K562 (cell line): Measurements from ENCODE around the gene CEP20. TPM values are rescaled to one million over a fixed set of nuclear protein-coding genes. Genes with fewer than 3 reads are reported as not detected.

Experiments
- ATF3 ChIP-seq, 2 experiments: fragments of 450-650 bp in 1 of 2; sonication (generic) in 1 of 2; formaldehyde crosslinking in 1 of 2; IDR thresholded peaks in 1 of 2; conservative IDR thresholded peaks in 1 of 2; 2 replicates each; pipeline versions ENCODE4 v1.6.1 to v1.8.1; 2016 to 2023; ENCODE audit warnings: mild to moderate bottlenecking in 2 of 2, moderate library complexity in 2 of 2, inconsistent platforms in 1 of 2, missing genetic modification reagents in 1 of 2
- BRD9 ChIP-seq: fragments of 450-650 bp; IDR thresholded peaks from 2 replicates; pipeline ENCODE4 v1.6.1; 2018; ENCODE audit warnings: low read depth; ENCODE audit not compliant: partially characterized antibody
- CREM ChIP-seq: IDR thresholded peaks from 2 replicates; pipeline ENCODE4 v1.6.1; 2014; ENCODE audit warnings: antibody characterized with exemption, low read depth
- FOXJ2 ChIP-seq: fragments of 200-800 bp; sonication (Bioruptor generic); IDR thresholded peaks from 2 replicates; pipeline ENCODE4 v1.6.1; 2016; ENCODE audit warnings: missing genetic modification characterization, missing compliant biosample characterization
- GABPB2 ChIP-seq: fragments of 250-450 bp; sonication (Bioruptor Pico); conservative IDR thresholded peaks from 2 replicates; pipeline ENCODE4 v1.5.1; 2021; ENCODE audit warnings: mild to moderate bottlenecking
- GATAD2A ChIP-seq: fragments of 450-650 bp; IDR thresholded peaks from 2 replicates; pipeline ENCODE4 v1.6.1; 2017
- HDAC8 ChIP-seq: fragments of 450-650 bp; IDR thresholded peaks from 2 replicates; pipeline ENCODE4 v1.6.1; 2016; ENCODE audit warnings: mild to moderate bottlenecking, missing genetic modification characterization, moderate library complexity, missing compliant biosample characterization
- MITF ChIP-seq: IDR thresholded peaks from 2 replicates; pipeline ENCODE4 v1.6.1; 2014; ENCODE audit warnings: antibody characterized with exemption
- NR2C2 ChIP-seq, 2 experiments: fragments of 200-800 bp in 1 of 2; sonication (Bioruptor generic) in 1 of 2; sonication (generic) in 1 of 2; formaldehyde crosslinking in 1 of 2; IDR thresholded peaks; 2 replicates each; pipeline versions ENCODE4 v1.6.1 to v1.8.0; 2016 to 2022; ENCODE audit warnings: mild to moderate bottlenecking in 1 of 2, missing compliant biosample characterization in 1 of 2, missing genetic modification characterization in 1 of 2, missing genetic modification reagents in 1 of 2
- TSC22D4 ChIP-seq: fragments of 450-650 bp; IDR thresholded peaks from 2 replicates; pipeline ENCODE4 v1.6.1; 2016; ENCODE audit warnings: missing genetic modification characterization, missing biosample characterization, control low read depth
- ZNF232 ChIP-seq: sonication (generic); formaldehyde crosslinking; IDR thresholded peaks from 2 replicates; pipeline ENCODE4 v1.8.0; 2022; ENCODE audit warnings: mild to moderate bottlenecking, missing genetic modification reagents
- ZNF384 ChIP-seq: IDR thresholded peaks from 2 replicates; pipeline ENCODE4 v1.6.1; 2012; ENCODE audit warnings: low read depth, low read length, improper control_type of control experiment
- ZNF695 ChIP-seq: fragments of 450-650 bp; formaldehyde crosslinking; IDR thresholded peaks from 2 replicates; pipeline ENCODE4 v1.4.0; 2020; ENCODE audit warnings: mild to moderate bottlenecking, moderate library complexity
- ZNF764 ChIP-seq: fragments of 250-450 bp; sonication (Bioruptor Pico); IDR thresholded peaks from 2 replicates; pipeline ENCODE4 v1.4.0; 2020; ENCODE audit warnings: low read depth, mild to moderate bottlenecking, moderate library complexity
- polyA plus RNA-seq, 8 experiments: library from polyadenylated mRNA; depleted of rRNA in 4 of 8; stranded (reverse) in 5 of 8; unstranded in 3 of 8; fragments of >200 nt; fragmentation: Nextera tagmentation in 2 of 8; fragmentation: Illumina TruSeq in 1 of 8; extraction: Ambion mirVana in 2 of 8; extraction: Trizol in 1 of 8; gene quantifications; 2 replicates each; pipeline versions ENCODE4 v1.2.1 to v1.2.3, GENCODE V29; 2011 to 2014; ENCODE audit warnings: inconsistent platforms in 1 of 8, missing spikeins in 1 of 8
- total RNA-seq, 7 experiments: library from RNA; depleted of rRNA in 6 of 7; stranded (reverse); fragments of >200 nt in 6 of 7; fragmentation: Illumina TruSeq in 2 of 7; extraction: Trizol in 2 of 7; gene quantifications; 2 replicates each; pipeline versions ENCODE4 v1.2.1 to v1.2.3, GENCODE V29; 2011 to 2021; ENCODE audit warnings: low replicate concordance in 1 of 7

CEP20 gene
- total and polyA plus RNA-seq, 9 of the 15 experiments (the other 6 are each of a cell fraction or from before 2014, with no cell fraction given): 41.3 to 150 (median 104) TPM

- TF ChIP-seq MITF (no peak), HDAC8 (tag) (peak; percentile 37; the same call in 1 of the 2 replicates), ATF3 (IDR thresholded peaks at IDR 0.05) (no peak; the same call in 1 of the 2 replicates), ATF3 (CRISPR knock-in tag; conservative IDR thresholded peaks at IDR 0.05) (peak; percentile 25; the same call in 1 of the 2 replicates), ZNF764 (CRISPR knock-in tag) (no peak), GABPB2 (no peak), ZNF384 (peak; percentile 22; the same call in 1 of the 2 replicates), ZNF695 (CRISPR knock-in tag) (no peak), BRD9 (no peak), TSC22D4 (tag) (no peak), CREM (peak; percentile 22; the same call in 1 of the 2 replicates), GATAD2A (no peak), FOXJ2 (tag) (no peak), ZNF232 (CRISPR knock-in tag) (no peak), NR2C2 (CRISPR knock-in tag; IDR thresholded peaks at IDR 0.05) (no peak), NR2C2 (tag; IDR thresholded peaks at IDR 0.05) (peak; percentile 27; the same call in 1 of the 2 replicates)
Observed at GRCh38 chr16:15888072-15888976, at the start of gene CEP20 (continued).
